Thoracic aorta (tissue), 2 donors: Measurements from ENCODE around the gene CYGB. TPM values are rescaled to one million over a fixed set of nuclear protein-coding genes. Genes with fewer than 3 reads are reported as not detected.
"Not testable (repeated sequence)": the region's sequence is repeated elsewhere in the genome, so short reads cannot be mapped to it uniquely, and the experiment has no call there.

ENCODE experiments used
- ATAC-seq: fragments of 150-250 bp; one replicate; pipeline ENCODE4 v1.8.0; 2017; ENCODE audit warnings: low read depth; ENCODE audit not compliant: insufficient number of reproducible peaks, low FRiP score
- DNase-seq: peaks from one replicate; pipeline ENCODE4 v3.0.0-alpha.2; 2020; ENCODE audit warnings: low spot score
- H3K27ac ChIP-seq, 2 donors: fragments of 200-600 bp; sonication (generic); 1 replicate in 1 of 2; 2 replicates in 1 of 2; pipeline ENCODE4 v1.5.1; 2016; ENCODE audit warnings: mild to moderate bottlenecking in 2 of 2, moderate library complexity in 2 of 2
- H3K27me3 ChIP-seq: fragments of 200-600 bp; sonication (generic); replicated peaks from 2 replicates; pipeline ENCODE4 v1.6.0; 2016; ENCODE audit warnings: mild to moderate bottlenecking; ENCODE audit not compliant: insufficient read depth
- H3K36me3 ChIP-seq: fragments of 200-600 bp; sonication (generic); one replicate; pipeline ENCODE4 v1.5.1; 2016
- H3K4me1 ChIP-seq, 2 donors: fragments of 200-600 bp; sonication (generic); 1 replicate in 1 of 2; 2 replicates in 1 of 2; pipeline versions ENCODE4 v1.5.1 to v1.6.0; 2016; ENCODE audit warnings: low read depth in 2 of 2, mild to moderate bottlenecking in 1 of 2; ENCODE audit not compliant: control insufficient read depth in 1 of 2
- H3K4me3 ChIP-seq: fragments of 200-600 bp; sonication (generic); 2 replicates; pipeline ENCODE4 v1.5.1; 2016; ENCODE audit warnings: mild to moderate bottlenecking
- H3K9me3 ChIP-seq: fragments of 200-600 bp; sonication (generic); 2 replicates; pipeline ENCODE4 v1.5.1; 2016
- total RNA-seq, 2 donors: library from RNA; depleted of rRNA; stranded (reverse); fragments of >200 nt; gene quantifications; one replicate each; pipeline versions ENCODE4 v1.1.0 to v1.2.3, GENCODE V29; 2016
- TF ChIP-seq, protein P1 (sequence below): fragments of 200-600 bp; sonication (generic); IDR thresholded peaks from one replicate; pipeline ENCODE4 v1.5.1; 2019; ENCODE audit warnings: antibody characterized with exemption

The CYGB gene
- total RNA-seq, 2 donors from 2014 or later = 8.3 to 17.7 TPM

DNA sequence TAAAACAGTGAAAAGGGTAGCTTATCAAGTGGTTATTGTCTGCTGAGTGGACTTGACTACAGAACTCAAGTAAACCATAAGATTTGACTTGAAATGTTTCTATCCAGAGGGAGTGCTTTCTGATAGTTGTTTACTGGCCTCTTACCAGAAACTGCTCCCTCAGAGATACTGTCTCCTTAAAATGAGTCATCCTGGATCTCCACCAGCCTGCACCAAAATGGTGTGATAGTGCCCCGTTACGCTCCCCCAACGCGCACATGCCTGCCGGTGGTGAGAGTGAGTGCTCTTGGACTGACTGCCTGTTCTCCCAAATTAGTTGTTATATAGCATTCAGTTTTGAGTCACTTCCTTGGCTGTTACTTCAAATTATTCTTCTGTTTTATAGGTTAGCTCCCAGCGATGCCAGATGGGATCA lies 25.2 kb upstream of the CYGB start:
- Histone ChIP-seq H3K9me3 (no peaks in the 10 kb centered on the region), H3K4me1 (peaks cover 5 to 23% of the 10 kb centered on the region in 2 donors), H3K27me3 (no peaks in the 10 kb centered on the region), H3K27ac (no peak overlapping the region), H3K4me3 (no peak overlapping the region), H3K36me3 (peaks cover 4% of the 10 kb centered on the region)
- TF ChIP-seq, protein P1, sequence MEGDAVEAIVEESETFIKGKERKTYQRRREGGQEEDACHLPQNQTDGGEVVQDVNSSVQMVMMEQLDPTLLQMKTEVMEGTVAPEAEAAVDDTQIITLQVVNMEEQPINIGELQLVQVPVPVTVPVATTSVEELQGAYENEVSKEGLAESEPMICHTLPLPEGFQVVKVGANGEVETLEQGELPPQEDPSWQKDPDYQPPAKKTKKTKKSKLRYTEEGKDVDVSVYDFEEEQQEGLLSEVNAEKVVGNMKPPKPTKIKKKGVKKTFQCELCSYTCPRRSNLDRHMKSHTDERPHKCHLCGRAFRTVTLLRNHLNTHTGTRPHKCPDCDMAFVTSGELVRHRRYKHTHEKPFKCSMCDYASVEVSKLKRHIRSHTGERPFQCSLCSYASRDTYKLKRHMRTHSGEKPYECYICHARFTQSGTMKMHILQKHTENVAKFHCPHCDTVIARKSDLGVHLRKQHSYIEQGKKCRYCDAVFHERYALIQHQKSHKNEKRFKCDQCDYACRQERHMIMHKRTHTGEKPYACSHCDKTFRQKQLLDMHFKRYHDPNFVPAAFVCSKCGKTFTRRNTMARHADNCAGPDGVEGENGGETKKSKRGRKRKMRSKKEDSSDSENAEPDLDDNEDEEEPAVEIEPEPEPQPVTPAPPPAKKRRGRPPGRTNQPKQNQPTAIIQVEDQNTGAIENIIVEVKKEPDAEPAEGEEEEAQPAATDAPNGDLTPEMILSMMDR = no peak
- DNase-seq (no peak), ATAC-seq (no peak)

- no peak overlapping the region for H3K4me3 ChIP-seq
- TF ChIP-seq, protein P1 = no peak
- no peaks in the 10 kb centered on the region for H3K9me3 ChIP-seq
- DNase-seq (no peak), ATAC-seq (no peak)
- H3K36me3 ChIP-seq = peaks cover 4% of the 10 kb centered on the region
- peaks cover 5 to 27% of the 10 kb centered on the region in 2 donors for H3K4me1 ChIP-seq
- H3K27ac ChIP-seq = no peak overlapping the region
- no peaks in the 10 kb centered on the region for H3K27me3 ChIP-seq
These were observed 24.3 kb upstream of the CYGB start for GRCh38 chr17:76561799-76562268.

DNA sequence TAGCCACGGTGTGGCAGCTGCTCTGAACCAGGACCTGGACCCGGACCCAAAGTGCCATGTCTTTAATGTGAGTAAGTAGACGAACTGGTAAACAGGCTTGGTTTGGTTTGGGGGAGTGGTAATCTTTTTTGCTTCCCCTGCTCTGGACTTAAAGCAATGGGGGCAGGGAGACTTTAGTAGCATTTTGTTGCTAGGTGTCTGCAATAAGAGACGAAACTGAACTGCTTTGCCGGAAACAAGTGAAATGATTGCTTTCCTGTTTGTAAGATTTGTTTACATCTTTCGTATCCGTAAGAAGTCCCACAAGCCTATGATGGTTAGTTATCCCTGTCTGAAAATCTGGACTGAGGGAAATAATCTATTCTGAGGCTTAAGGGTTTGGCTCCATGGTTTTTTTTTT lies 23.8 kb upstream of the CYGB start:
- Histone ChIP-seq H3K27me3 (no peaks in the 10 kb centered on the region), H3K4me3 (no peak overlapping the region), H3K4me1 (peaks cover 5 to 31% of the 10 kb centered on the region in 2 donors), H3K9me3 (no peaks in the 10 kb centered on the region), H3K27ac (no peak overlapping the region), H3K36me3 (peaks cover 4% of the 10 kb centered on the region)
- TF ChIP-seq, protein P1 = no peak
- ATAC-seq (no peak), DNase-seq (no peak)

DNA sequence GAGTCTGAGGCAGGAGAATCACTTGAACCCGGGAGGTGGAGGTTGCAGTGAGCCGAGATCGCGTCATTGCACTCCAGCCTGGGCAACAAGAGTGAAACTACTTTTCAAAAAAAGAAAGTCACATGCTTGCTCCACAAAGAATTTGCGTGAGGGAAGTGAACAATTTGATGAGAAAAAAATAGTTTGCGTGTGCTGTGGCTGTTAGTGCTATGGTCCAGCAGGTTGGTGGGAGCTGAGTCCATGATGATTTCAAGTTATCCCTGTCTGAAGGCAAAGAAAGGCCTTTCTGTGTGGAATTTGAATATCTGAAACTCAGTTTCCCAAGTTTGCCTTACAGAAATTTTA lies 23.3 kb upstream of the CYGB start:
- Histone ChIP-seq H3K9me3 (no peaks in the 10 kb centered on the region), H3K27me3 (no peaks in the 10 kb centered on the region), H3K27ac (no peak overlapping the region), H3K4me3 (no peak overlapping the region), H3K36me3 (peaks cover 4% of the 10 kb centered on the region), H3K4me1 (peaks cover 5 to 31% of the 10 kb centered on the region in 2 donors)
- DNase-seq (no peak), ATAC-seq (no peak)
- TF ChIP-seq, protein P1 = no peak

- H3K4me1 ChIP-seq = peaks cover 5 to 31% of the 10 kb centered on the region in 2 donors
- TF ChIP-seq, protein P1 = no peak
- no peaks in the 10 kb centered on the region for H3K27me3 ChIP-seq
- no peak overlapping the region for H3K4me3 ChIP-seq
- peaks cover 4% of the 10 kb centered on the region for H3K36me3 ChIP-seq
- H3K27ac ChIP-seq = no peak overlapping the region
- DNase-seq = no peak
- ATAC-seq = no peak
- no peaks in the 10 kb centered on the region for H3K9me3 ChIP-seq
These were observed 22.7 kb upstream of the CYGB start for GRCh38 chr17:76560036-76560876.

- H3K9me3 ChIP-seq, H3K4me3 ChIP-seq, H3K36me3 ChIP-seq, ATAC-seq, H3K27me3 ChIP-seq, DNase-seq, H3K27ac ChIP-seq: not testable (repeated sequence)
- peaks cover 5 to 31% of the 10 kb centered on the region in 2 donors for H3K4me1 ChIP-seq
These were observed 22.0 kb upstream of the CYGB start for GRCh38 chr17:76559460-76559859.
